Stimulated activated naive CD8-positive, alpha-beta T cell treated with anti-CD3 and anti-CD28 coated beads, Interleukin-15, amount 100 ng/mL, for 72 hours (primary cell): Measurements from ENCODE around the gene OSCAR.

Source experiments
- ATAC-seq: fragments of 150-1000 bp; cut with Tn5 transposase; 2 replicates; pipeline ENCODE4 v1.10.0; 2021; ENCODE audit warnings: mild to moderate bottlenecking, moderate library complexity
- DNase-seq, 2 donors: peaks; one replicate each; pipeline ENCODE4 v3.0.0; 2021 to 2022
- H3K27ac Mint-ChIP-seq, 2 donors: one replicate each; pipeline ENCODE4 v1.8.0; 2022; ENCODE audit warnings: mild to moderate bottlenecking in 2 of 2, mixed read lengths in 2 of 2, moderate library complexity in 2 of 2
- H3K27me3 Mint-ChIP-seq: one replicate; pipeline ENCODE4 v1.8.0; 2022; ENCODE audit warnings: mixed read lengths
- H3K4me1 Mint-ChIP-seq: one replicate; pipeline ENCODE4 v1.8.0; 2022; ENCODE audit warnings: mild to moderate bottlenecking, mixed read lengths
- H3K4me3 Mint-ChIP-seq, 2 donors: one replicate each; pipeline ENCODE4 v1.8.0; 2022; ENCODE audit warnings: mild to moderate bottlenecking in 2 of 2, mixed read lengths in 2 of 2, moderate library complexity in 1 of 2
- H3K9me3 Mint-ChIP-seq, 2 donors: one replicate each; pipeline ENCODE4 v1.8.0; 2022; ENCODE audit warnings: mixed read lengths in 2 of 2

OSCAR gene

DNA sequence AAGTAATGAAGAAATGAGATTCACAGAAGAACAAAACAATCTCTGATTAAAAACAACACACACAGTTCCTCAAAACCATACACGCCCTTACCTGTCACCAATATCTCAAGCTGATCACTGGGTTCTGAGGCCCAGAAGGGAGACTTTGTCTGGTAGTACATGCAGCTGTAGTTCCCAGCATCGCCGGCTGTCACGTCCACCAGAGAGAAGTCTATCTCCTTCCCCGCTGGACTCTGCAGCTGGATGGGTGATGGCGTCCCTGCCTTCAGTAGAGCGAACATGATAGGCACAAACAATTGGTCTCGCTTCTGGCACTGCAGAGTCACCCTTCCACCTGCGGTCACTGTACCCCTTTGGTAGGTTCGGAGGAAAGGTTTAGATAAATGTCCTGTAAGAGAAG is 26.8 kb downstream of the OSCAR start:
- Mint-ChIP-seq H3K4me3 (no peak overlapping the region), H3K27me3 (peaks cover under 1% of the 10 kb centered on the region), H3K27ac (no peak overlapping the region), H3K9me3 (peaks cover 0 to 8% of the 10 kb centered on the region in 2 donors), H3K4me1 (no peaks in the 10 kb centered on the region)
- ATAC-seq (no peak), DNase-seq (no peak)

DNA sequence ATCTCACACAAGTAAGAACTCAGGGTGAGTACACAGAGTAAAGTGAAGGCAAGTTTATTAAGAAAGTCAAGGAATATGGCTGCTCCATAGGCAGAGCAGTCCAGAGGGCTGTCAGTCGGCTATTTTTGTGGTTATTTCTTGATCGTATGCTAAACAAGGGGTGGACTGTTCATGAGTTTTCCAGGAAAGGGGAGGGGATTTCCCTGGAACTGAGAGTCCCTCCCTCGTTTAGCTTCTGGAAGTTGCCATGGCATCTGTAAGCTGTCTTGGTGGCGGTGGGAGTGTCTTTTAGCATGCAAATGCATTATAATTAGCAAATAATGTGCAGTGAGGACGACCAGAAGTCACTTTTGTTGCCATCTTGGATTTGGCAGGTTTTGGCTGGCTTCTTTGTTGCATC is 31.1 kb downstream of the OSCAR start:
- Mint-ChIP-seq H3K4me1 (no peaks in the 10 kb centered on the region), H3K27me3 (peaks cover 17% of the 10 kb centered on the region), H3K27ac (no peak overlapping the region), H3K4me3 (no peak overlapping the region), H3K9me3 (peaks cover 0 to 8% of the 10 kb centered on the region in 2 donors)
- no peak for ATAC-seq
- DNase-seq: no peak

- Mint-ChIP-seq H3K4me3 (no peak within 1 kb of the TSS), H3K9me3 (no peaks in the 10 kb centered on the region), H3K27me3 (peaks cover 45% of the 10 kb centered on the region), H3K27ac (peak within 1 kb of the TSS in 1 of 2 donors; percentile 42), H3K4me1 (no peaks in the 10 kb centered on the region)
- ATAC-seq (no peak), DNase-seq (no peak)
Measured at GRCh38 chr19:54063350-54064116, 37.1 kb downstream of the OSCAR start, which contains the start of gene VSTM1. TSS of gene VSTM1 (minus strand) at chr19:54063897. CDS start at chr19:54063777, 120 bp downstream.

DNA sequence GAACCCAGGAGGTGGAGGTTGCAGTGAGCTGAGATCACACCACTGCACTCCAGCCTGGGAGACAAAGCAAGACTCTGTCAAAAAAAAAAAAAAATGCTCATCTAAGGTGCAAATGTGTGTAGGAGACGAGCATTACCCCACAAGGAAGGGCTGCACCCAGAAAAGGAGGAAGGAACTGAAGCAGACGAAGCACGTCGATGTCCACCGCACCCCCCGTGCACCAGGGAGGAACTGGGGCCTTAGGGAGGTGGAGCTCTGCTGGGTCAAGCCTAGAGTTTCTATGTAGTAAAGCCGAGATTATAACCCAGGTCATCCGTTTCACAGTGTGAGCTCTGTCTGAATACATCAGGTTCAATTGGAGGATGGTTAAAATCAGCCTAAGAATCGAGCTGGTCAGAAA is 38.0 kb downstream of the OSCAR start:
- Mint-ChIP-seq H3K4me1 (no peaks in the 10 kb centered on the region), H3K9me3 (no peaks in the 10 kb centered on the region), H3K4me3 (no peak overlapping the region), H3K27ac (peak overlapping the region in 1 of 2 donors; percentile 42), H3K27me3 (peaks cover 45% of the 10 kb centered on the region)
- no peak for ATAC-seq
- no peak for DNase-seq

DNA sequence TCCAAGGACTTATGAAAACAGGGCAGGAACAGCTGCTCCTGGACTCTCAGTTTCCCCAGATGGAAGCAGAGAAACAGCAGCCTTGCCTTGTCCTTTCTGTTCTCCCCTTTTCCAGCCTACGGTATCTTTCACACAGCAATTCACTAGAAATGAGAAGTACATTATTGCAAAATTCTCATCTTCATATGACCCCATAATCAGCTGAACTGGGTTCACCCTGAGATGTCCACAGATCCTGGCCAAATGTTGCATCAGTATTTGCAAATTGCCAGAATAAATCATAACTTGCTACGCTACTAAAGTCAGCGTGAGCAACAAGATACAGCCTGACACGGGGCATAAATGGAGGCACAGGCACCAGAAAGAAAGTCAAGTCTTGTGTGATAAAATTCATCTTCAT is 53.0 kb downstream of the OSCAR start:
- Mint-ChIP-seq H3K4me1 (no peaks in the 10 kb centered on the region), H3K27ac (no peak overlapping the region), H3K9me3 (no peaks in the 10 kb centered on the region), H3K27me3 (peaks cover 17% of the 10 kb centered on the region), H3K4me3 (no peak overlapping the region)
- DNase-seq (no peak), ATAC-seq (no peak)

GRCh38 chr19:54045771-54046170 is 54.8 kb downstream of the OSCAR start:
- H3K4me3 Mint-ChIP-seq: no peak overlapping the region
- no peaks in the 10 kb centered on the region for H3K9me3 Mint-ChIP-seq
- ATAC-seq (no peak), DNase-seq (no peak)
- peaks cover 26% of the 10 kb centered on the region for H3K27me3 Mint-ChIP-seq
- H3K27ac Mint-ChIP-seq: no peak overlapping the region
- no peaks in the 10 kb centered on the region for H3K4me1 Mint-ChIP-seq
